ENCODE data around the gene CDH4.

The CDH4 gene

DNA sequence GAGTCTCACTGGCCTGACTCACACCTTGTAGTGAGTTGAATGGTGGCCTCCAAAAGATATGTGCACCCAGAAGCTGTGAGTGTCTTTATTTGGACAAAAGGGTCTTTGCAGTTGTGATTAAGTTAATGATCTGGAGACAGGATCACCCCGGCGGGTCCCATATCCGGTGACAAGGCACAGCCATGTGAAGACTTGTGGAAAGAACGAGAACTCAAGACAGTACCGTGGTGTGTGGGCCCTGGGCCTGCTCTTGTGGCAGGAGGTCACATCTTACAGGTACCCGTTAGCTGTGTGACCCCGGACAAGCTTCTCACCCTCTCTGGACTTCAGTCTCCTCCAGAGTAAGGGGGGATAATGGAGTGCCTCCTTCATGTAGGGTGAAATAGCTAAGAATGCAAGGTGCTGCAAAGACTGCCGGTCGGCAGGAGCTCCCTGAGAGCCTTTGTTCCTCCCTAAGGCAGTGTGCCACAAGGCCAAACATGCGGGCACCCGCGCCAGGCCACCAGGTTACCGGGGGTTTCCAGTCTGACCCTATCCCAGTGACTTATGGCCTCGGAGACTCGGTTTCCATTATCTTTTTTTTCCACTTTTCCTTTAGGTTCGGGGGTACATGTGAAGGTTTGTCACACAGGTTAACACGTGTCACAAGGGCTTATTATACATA lies 39.2 kb downstream of the CDH4 start:
- DNase-seq (ENCODE audit: low spot score) = no peak
- in situ Hi-C loops (cut with MboI; ENCODE audit: low sequenced_read_pairs, unreplicated experiment) = no loop called here
- TF ChIP-seq, protein P1, sequence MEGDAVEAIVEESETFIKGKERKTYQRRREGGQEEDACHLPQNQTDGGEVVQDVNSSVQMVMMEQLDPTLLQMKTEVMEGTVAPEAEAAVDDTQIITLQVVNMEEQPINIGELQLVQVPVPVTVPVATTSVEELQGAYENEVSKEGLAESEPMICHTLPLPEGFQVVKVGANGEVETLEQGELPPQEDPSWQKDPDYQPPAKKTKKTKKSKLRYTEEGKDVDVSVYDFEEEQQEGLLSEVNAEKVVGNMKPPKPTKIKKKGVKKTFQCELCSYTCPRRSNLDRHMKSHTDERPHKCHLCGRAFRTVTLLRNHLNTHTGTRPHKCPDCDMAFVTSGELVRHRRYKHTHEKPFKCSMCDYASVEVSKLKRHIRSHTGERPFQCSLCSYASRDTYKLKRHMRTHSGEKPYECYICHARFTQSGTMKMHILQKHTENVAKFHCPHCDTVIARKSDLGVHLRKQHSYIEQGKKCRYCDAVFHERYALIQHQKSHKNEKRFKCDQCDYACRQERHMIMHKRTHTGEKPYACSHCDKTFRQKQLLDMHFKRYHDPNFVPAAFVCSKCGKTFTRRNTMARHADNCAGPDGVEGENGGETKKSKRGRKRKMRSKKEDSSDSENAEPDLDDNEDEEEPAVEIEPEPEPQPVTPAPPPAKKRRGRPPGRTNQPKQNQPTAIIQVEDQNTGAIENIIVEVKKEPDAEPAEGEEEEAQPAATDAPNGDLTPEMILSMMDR (IDR thresholded peaks at IDR 0.05; ENCODE audit: borderline replicate concordance, control extremely low read depth, extremely low read depth, insufficient read depth, missing control alignments) = no peak

DNA sequence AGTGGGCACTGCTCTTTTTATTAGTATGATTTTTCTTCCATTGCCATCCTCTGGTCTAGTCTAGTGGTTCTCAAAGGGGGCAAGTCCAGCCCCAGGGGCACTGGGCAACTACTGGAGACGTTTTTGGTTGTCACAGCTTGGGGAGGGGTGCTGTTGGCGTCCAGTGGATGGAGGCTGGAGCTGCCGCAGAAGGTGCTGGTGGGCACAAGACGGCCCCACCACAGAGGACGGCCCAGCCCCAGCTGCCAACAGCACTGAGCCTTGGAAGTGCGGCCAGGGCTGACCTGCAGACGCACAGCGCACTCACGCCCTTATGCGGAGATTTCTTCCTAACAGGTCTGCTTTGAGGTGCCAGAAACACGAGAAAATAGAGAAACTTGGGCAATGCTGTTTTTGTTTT lies 40.3 kb downstream of the CDH4 start:
- no peak for DNase-seq (ENCODE audit: low spot score)
- in situ Hi-C loops (cut with MboI; ENCODE audit: low sequenced_read_pairs, unreplicated experiment) = no loop called here
- TF ChIP-seq, protein P1 (IDR thresholded peaks at IDR 0.05; ENCODE audit: borderline replicate concordance, control extremely low read depth, extremely low read depth, insufficient read depth, missing control alignments) = no peak

DNA sequence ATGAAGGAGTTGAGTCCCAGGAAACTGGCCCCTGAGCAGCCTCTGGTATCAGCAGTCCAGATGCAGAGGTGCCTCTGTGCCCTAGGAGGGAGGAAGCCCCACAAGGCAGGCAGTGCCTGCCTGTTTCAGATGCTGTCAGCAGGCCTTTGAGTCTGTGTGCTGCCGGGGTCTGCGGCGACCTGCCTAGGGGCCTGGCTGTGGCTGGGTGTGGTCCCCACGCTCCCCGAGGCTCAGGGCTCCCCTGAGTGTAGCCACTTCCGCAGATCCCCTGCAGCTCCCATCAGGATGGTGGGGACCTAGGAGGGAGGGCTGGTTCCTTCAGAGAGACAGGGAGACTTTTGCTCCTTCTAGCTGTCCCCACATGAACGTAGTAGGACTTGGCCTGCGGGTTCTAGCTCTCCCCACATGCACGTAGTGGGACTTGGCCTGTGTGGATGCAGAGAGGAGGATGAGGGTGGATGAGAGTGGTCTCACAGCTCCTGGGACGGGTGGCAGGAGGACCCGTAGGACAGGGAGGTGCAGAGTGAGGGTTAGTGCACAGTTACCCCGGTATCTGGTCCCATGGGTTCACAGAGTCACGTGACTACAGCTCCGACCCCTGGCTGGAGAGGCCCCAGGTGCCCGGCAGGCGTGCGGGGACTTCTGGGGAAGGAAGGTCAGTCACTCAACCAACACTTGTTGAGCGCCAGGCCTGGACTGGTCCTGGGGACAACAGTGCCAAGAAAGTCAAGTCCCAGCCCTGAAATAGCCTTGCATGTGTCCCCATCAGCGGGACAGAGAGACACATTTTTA lies 41.0 kb downstream of the CDH4 start:
- no peak for DNase-seq (ENCODE audit: low spot score)
- TF ChIP-seq, protein P1 (IDR thresholded peaks at IDR 0.05; ENCODE audit: borderline replicate concordance, control extremely low read depth, extremely low read depth, insufficient read depth, missing control alignments) = no peak
- in situ Hi-C loops (cut with MboI; ENCODE audit: low sequenced_read_pairs, unreplicated experiment) = no loop called here

DNA sequence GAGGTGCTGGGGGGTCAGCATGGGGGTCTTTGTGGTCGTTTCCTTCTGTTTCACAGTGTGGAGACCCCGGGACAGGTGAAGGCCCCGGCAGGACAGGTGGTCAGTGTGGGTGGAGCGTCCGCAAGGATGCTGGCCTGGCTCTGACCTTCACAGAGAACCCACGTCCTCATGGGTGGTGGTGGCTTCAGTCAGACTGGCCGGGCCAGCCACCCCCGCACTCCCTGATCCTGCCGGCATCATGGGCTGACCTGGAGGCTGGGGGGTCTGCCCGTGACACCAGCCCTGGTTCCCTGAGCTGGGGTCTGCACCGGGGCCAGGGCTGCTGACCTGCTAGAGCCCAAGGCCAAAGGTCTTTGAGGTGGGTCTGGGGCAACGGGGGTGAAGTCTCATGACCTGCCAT lies 41.9 kb downstream of the CDH4 start:
- no peak for DNase-seq (ENCODE audit: low spot score)
- in situ Hi-C loops (cut with MboI; ENCODE audit: low sequenced_read_pairs, unreplicated experiment) = no loop called here
- TF ChIP-seq, protein P1 (IDR thresholded peaks at IDR 0.05; ENCODE audit: borderline replicate concordance, control extremely low read depth, extremely low read depth, insufficient read depth, missing control alignments) = no peak

DNA sequence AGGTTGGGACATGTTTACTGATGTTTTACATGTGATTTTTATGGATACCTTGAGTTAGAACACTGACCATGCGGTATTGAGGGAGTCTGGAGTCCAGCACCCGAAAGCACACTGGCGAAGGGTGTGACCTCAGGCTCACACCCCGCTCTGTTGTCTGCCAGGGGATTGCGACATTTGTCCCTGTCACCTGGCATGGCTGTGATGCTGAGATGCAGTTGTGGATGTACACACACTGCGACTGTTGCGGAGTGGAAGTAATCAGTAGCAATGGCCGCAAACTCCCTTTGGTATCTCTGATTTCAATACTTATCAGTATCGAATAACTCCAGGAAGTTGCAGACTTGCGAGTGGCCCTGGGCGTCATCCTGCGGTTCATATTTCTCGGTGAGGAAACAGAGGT lies 43.2 kb downstream of the CDH4 start:
- in situ Hi-C loops (cut with MboI; ENCODE audit: low sequenced_read_pairs, unreplicated experiment) = no loop called here
- no peak for DNase-seq (ENCODE audit: low spot score)

More for the DNA sequence above, 43.2 kb downstream of the CDH4 start:
- TF ChIP-seq, protein P1 (IDR thresholded peaks at IDR 0.05; ENCODE audit: borderline replicate concordance, control extremely low read depth, extremely low read depth, insufficient read depth, missing control alignments) = no peak
